Nephron progenitor cell (in vitro differentiated cells): ENCODE measurements around the gene ARFGEF3.

Experiments
- DNase-seq: peaks from one replicate; pipeline ENCODE4 v3.0.0; 2021
- H3K27ac Mint-ChIP-seq: 2 replicates; pipeline ENCODE4 v1.8.0; 2021; ENCODE audit warnings: mild to moderate bottlenecking, moderate library complexity, mixed read lengths
- H3K27me3 Mint-ChIP-seq: 2 replicates; pipeline ENCODE4 v1.8.0; 2021; ENCODE audit warnings: mild to moderate bottlenecking, low read depth, mixed read lengths; ENCODE audit not compliant: poor library complexity
- H3K36me3 Mint-ChIP-seq: 2 replicates; pipeline ENCODE4 v1.8.0; 2021; ENCODE audit warnings: low read depth, mixed read lengths
- H3K4me1 Mint-ChIP-seq: 2 replicates; pipeline ENCODE4 v1.8.0; 2021; ENCODE audit warnings: mixed read lengths
- H3K4me3 Mint-ChIP-seq: 2 replicates; pipeline ENCODE4 v1.8.0; 2021; ENCODE audit warnings: mild to moderate bottlenecking, moderate library complexity, mixed read lengths
- H3K9me3 Mint-ChIP-seq: 2 replicates; pipeline ENCODE4 v1.8.0; 2021; ENCODE audit warnings: mild to moderate bottlenecking, moderate library complexity, mixed read lengths
- TF ChIP-seq, protein P1 (sequence below): fragments of 200-600 bp; sonication (generic); IDR thresholded peaks from 2 replicates; pipeline ENCODE4 v1.5.0; 2021; ENCODE audit warnings: antibody characterized with exemption

The ARFGEF3 gene

DNA sequence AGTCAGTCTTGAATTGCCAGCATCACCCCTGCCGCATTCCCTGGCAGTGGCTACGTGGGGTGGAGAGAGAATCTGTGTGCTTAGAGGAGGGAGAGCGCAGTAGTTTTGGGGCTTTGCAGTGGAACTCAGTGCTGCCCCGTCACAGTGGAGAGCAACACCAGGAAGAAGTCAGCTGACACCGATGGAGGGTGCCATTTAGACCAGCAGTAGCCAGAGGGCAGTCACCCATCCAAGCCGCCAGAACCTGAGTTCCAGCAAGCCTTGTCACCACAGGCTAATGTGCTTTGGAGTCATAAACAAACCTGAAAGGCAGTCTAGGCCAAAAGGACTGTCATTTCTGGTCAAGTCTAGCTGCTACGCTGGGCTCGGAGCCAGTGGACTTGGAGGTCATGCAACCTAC is 32.5 kb upstream of the ARFGEF3 start:
- no peak overlapping the region for H3K27ac Mint-ChIP-seq
- DNase-seq = no peak
- H3K36me3 Mint-ChIP-seq = no peaks in the 10 kb centered on the region
- H3K4me3 Mint-ChIP-seq = no peak overlapping the region
- no peaks in the 10 kb centered on the region for H3K4me1 Mint-ChIP-seq
- H3K27me3 Mint-ChIP-seq = peaks cover 12% of the 10 kb centered on the region
- TF ChIP-seq, protein P1, sequence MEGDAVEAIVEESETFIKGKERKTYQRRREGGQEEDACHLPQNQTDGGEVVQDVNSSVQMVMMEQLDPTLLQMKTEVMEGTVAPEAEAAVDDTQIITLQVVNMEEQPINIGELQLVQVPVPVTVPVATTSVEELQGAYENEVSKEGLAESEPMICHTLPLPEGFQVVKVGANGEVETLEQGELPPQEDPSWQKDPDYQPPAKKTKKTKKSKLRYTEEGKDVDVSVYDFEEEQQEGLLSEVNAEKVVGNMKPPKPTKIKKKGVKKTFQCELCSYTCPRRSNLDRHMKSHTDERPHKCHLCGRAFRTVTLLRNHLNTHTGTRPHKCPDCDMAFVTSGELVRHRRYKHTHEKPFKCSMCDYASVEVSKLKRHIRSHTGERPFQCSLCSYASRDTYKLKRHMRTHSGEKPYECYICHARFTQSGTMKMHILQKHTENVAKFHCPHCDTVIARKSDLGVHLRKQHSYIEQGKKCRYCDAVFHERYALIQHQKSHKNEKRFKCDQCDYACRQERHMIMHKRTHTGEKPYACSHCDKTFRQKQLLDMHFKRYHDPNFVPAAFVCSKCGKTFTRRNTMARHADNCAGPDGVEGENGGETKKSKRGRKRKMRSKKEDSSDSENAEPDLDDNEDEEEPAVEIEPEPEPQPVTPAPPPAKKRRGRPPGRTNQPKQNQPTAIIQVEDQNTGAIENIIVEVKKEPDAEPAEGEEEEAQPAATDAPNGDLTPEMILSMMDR = no peak
- H3K9me3 Mint-ChIP-seq = peaks cover 19% of the 10 kb centered on the region

DNA sequence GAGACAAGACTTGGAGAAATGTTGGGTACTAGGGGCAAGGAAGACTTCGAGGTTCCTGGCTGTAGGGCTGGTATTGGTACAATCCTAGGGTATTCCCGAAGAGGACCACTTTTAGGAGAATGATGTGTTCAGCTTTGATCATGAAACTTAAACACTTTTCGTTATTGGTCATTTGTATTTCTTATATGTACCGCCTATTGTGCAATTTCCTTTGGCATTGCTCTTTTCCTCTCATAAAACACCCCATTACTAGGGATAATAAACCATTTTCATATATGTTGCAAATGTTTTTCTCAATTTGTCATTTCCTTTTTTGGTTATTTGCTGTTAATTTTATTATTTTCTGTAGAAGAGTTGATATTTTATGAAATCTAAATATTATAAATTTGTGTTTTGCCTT is 18.9 kb upstream of the ARFGEF3 start:
- H3K27ac Mint-ChIP-seq = no peak overlapping the region
- TF ChIP-seq, protein P1 = no peak

DNA sequence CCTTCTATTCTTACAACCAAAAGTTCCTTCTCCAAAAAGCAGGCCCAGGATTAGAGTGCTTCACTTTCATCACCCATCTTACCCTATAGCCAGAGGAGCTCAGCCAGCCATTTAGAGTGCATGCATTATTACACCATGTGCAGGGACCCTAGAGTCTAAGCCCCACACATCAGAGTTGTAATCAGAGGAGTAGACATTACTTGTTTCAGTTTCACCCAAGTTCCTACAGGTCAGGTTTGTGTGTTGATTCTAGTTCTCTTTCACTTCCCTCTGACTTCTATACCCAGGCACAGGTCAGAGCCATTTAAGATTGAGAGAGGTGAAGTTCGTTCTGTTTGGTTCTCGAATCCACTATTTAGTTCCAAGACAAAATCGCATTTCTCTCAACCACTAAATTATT is 16.3 kb upstream of the ARFGEF3 start:
- Mint-ChIP-seq H3K4me1 (no peaks in the 10 kb centered on the region), H3K27ac (no peak overlapping the region), H3K36me3 (no peaks in the 10 kb centered on the region), H3K9me3 (no peaks in the 10 kb centered on the region), H3K4me3 (no peak overlapping the region), H3K27me3 (peaks cover 20% of the 10 kb centered on the region)
- no peak for DNase-seq
- TF ChIP-seq, protein P1 = no peak

More for the DNA sequence above, 18.9 kb upstream of the ARFGEF3 start:
- DNase-seq = no peak
- Mint-ChIP-seq H3K9me3 (no peaks in the 10 kb centered on the region), H3K27me3 (peaks cover 10% of the 10 kb centered on the region), H3K36me3 (no peaks in the 10 kb centered on the region), H3K4me1 (no peaks in the 10 kb centered on the region), H3K4me3 (no peak overlapping the region)

DNA sequence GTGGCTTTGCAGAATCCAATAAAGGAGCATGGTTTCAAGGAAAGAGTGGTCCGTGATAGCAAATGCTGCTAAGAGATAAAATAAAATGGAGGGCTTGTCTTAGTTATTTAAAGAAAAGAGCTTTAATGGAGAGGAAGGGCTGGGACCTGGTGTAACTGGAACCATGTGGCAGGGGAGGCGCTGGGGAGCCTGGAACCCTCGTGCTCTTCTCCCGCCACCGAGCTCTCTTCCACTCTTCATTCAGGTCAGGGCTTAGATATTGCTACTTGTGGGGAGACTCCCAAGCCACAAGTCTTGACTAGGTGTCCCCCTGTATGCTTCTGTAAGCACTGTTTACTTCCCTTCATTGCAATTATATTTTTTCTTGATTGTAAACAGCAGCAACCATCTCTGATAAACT is 15.2 kb upstream of the ARFGEF3 start:
- Mint-ChIP-seq H3K27me3 (peaks cover 21% of the 10 kb centered on the region), H3K36me3 (no peaks in the 10 kb centered on the region), H3K4me3 (no peak overlapping the region), H3K9me3 (no peaks in the 10 kb centered on the region), H3K27ac (no peak overlapping the region), H3K4me1 (no peaks in the 10 kb centered on the region)
- TF ChIP-seq, protein P1 = no peak
- DNase-seq = no peak

DNA sequence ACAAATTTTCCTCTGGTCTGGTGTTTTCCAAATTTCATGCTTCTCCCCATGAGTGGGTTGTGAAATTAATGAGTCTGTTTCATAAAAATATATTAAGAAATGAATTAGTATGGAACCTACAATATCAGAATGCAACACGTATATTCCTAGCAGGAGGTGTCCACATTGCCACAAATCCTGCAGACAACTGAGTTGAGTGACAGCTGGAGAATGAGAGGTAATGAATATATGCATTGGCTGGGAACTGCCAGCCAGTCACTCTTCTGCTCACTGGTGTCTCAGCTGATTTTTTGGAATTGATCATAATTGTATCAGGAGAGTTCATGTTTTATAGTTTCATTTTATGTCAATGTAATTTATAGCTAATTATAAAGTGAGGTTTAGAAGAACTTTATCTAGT is 6.3 kb upstream of the ARFGEF3 start:
- Mint-ChIP-seq H3K4me1 (no peaks in the 10 kb centered on the region), H3K27ac (no peak overlapping the region), H3K27me3 (peaks cover 49% of the 10 kb centered on the region), H3K4me3 (no peak overlapping the region), H3K9me3 (peaks cover 20% of the 10 kb centered on the region), H3K36me3 (no peaks in the 10 kb centered on the region)
- TF ChIP-seq, protein P1 = no peak
- DNase-seq = no peak

DNA sequence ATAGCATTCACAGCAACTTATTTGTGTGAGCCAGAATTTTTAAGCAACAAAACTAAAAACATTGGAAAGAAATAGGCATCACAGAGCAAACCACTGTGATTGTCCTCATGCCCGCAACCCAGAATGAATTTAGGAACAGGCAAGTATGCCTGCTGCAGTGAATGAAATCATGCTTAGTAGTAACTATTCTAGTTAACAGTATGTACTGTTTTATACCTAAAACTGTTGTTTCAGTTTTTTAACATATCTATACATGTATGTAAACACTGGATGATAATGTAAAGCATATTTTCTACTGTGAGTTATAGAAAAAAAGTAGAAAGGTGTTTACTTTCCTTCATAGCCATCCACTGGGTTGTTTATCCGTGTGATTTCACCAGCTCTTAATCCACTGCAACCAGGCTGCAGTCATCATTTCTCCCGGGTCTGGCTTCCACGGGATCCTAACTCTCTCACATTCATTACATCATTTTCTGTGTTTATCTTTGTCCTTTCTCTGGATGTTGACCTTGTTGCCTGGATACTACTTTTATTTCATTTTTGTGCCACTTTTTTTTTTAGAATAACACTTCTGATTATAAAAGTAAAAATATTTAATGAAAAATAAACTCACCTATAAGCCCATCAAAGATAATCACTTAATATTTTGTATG is 3.6 kb upstream of the ARFGEF3 start:
- Mint-ChIP-seq H3K27me3 (peaks cover 70% of the 10 kb centered on the region), H3K4me3 (no peak overlapping the region)
- no peak for DNase-seq

More for the DNA sequence above, 3.6 kb upstream of the ARFGEF3 start:
- Mint-ChIP-seq H3K9me3 (peaks cover 6% of the 10 kb centered on the region), H3K4me1 (peaks cover 12% of the 10 kb centered on the region), H3K36me3 (no peaks in the 10 kb centered on the region), H3K27ac (no peak overlapping the region)
- TF ChIP-seq, protein P1 = no peak
